ENCODE data around the gene SELPLG.
"Not testable (repeated sequence)": the region's sequence is repeated elsewhere in the genome, so short reads cannot be mapped to it uniquely, and the experiment has no call there.

The SELPLG gene

GRCh38 chr12:108633534-108634248, at the start of gene SELPLG:
TSS of gene SELPLG (minus strand) at chr12:108633894. CDS start at chr12:108624307, 9,587 bp downstream.
- peak; percentile 63 to 71 for DNase-seq

GRCh38 chr12:108681317-108681716, 47.6 kb upstream of the SELPLG start:
- no peak for DNase-seq

GRCh38 chr12:108679106-108679681, 45.5 kb upstream of the SELPLG start:
- DNase-seq, result no peak

GRCh38 chr12:108678104-108678730, 44.5 kb upstream of the SELPLG start:
- DNase-seq, result no peak

- no peak for DNase-seq
Measured at GRCh38 chr12:108677381-108677780, 43.7 kb upstream of the SELPLG start.

GRCh38 chr12:108676707-108677106, 43.0 kb upstream of the SELPLG start:
- DNase-seq, result no peak

GRCh38 chr12:108675792-108676191, 42.1 kb upstream of the SELPLG start:
- DNase-seq, result no peak

GRCh38 chr12:108672054-108672453, 38.4 kb upstream of the SELPLG start:
- no peak for DNase-seq

- no peak for DNase-seq
Measured at GRCh38 chr12:108671110-108671509, 37.4 kb upstream of the SELPLG start.

GRCh38 chr12:108670066-108670631, 36.5 kb upstream of the SELPLG start:
- no peak for DNase-seq

- DNase-seq, result no peak
Measured at GRCh38 chr12:108668542-108668941, 34.8 kb upstream of the SELPLG start.

GRCh38 chr12:108668063-108668462, 34.4 kb upstream of the SELPLG start:
- no peak for DNase-seq

- DNase-seq, result peak; percentile 62 to 74
Measured at GRCh38 chr12:108667349-108667748, 33.7 kb upstream of the SELPLG start.

- DNase-seq, result no peak
Measured at GRCh38 chr12:108666401-108666881, 32.7 kb upstream of the SELPLG start.

GRCh38 chr12:108665608-108666202, 32.0 kb upstream of the SELPLG start:
- DNase-seq, result no peak

- DNase-seq, result peak; percentile 90 to 92
Measured at GRCh38 chr12:108664338-108665258, 30.9 kb upstream of the SELPLG start.

GRCh38 chr12:108663324-108664015, 29.8 kb upstream of the SELPLG start:
- no peak for DNase-seq

- DNase-seq, result not testable (repeated sequence)
Measured at GRCh38 chr12:108658115-108658514, 24.4 kb upstream of the SELPLG start.

GRCh38 chr12:108657130-108657745, 23.5 kb upstream of the SELPLG start:
- no peak for DNase-seq

- DNase-seq, result not testable (repeated sequence)
Measured at GRCh38 chr12:108656247-108656646, 22.6 kb upstream of the SELPLG start.

- not testable (repeated sequence) for DNase-seq
Measured at GRCh38 chr12:108655812-108656175, 22.1 kb upstream of the SELPLG start.
